ENCODE data around the gene TRIM69. TPM values are rescaled to one million over a fixed set of nuclear protein-coding genes. Genes with fewer than 3 reads are reported as not detected.
A peak's percentile ranks its signal among the peaks of the same experiment; 100 is the strongest.
"Not testable (repeated sequence)": the region's sequence is repeated elsewhere in the genome, so short reads cannot be mapped to it uniquely, and the experiment has no call there.

TRIM69 gene
- total RNA-seq, 1 experiment from 2014 or later = 9.2 TPM

DNA sequence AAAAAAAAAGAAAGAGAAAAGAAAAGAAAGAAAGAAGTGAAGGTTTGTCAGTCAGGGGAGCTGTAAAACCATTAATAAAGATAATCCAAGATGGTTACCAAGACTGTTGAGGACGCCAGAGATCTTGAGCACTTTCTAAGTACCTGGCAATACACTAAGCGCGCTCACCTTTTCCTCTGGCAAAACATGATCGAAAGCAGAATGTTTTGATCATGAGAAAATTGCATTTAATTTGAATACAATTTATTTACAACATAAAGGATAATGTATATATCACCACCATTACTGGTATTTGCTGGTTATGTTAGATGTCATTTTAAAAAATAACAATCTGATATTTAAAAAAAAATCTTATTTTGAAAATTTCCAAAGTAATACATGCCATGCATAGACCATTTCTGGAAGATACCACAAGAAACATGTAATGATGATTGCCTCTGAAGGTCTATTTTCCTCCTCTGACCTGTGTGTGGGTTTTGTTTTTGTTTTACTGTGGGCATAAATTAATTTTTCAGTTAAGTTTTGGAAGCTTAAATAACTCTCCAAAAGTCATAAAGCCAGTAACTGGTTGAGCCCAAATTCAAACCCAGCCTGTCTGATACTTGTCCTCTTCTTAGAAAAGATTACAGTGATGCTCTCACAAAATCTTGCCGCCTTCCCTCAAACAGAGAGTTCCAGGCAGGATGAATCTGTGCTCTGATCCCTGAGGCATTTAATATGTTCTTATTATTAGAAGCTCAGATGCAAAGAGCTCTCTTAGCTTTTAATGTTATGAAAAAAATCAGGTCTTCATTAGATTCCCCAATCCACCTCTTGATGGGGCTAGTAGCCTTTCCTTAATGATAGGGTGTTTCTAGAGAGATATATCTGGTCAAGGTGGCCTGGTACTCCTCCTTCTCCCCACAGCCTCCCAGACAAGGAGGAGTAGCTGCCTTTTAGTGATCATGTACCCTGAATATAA is 23.0 kb upstream of the TRIM69 start:
- in situ Hi-C loops (cut with HindIII; ENCODE audit: low sequenced_read_pairs) = no loop called here
- peak; percentile 72 for DNase-seq (ENCODE audit: low spot score)

DNA sequence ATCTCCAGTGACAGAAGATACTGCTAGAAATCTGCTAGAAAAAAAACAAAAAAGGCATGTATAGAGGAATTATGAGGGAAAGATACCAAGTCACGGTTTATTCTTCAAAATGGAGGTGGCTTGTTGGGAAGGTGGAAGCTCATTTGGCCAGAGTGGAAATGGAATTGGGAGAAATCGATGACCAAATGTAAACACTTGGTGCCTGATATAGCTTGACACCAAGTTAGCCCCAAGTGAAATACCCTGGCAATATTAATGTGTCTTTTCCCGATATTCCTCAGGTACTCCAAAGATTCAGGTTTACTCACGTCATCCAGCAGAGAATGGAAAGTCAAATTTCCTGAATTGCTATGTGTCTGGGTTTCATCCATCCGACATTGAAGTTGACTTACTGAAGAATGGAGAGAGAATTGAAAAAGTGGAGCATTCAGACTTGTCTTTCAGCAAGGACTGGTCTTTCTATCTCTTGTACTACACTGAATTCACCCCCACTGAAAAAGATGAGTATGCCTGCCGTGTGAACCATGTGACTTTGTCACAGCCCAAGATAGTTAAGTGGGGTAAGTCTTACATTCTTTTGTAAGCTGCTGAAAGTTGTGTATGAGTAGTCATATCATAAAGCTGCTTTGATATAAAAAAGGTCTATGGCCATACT is 21.1 kb upstream of the TRIM69 start:
- no peak for DNase-seq (ENCODE audit: low spot score)
- in situ Hi-C loops (cut with HindIII; ENCODE audit: low sequenced_read_pairs) = no loop called here

DNA sequence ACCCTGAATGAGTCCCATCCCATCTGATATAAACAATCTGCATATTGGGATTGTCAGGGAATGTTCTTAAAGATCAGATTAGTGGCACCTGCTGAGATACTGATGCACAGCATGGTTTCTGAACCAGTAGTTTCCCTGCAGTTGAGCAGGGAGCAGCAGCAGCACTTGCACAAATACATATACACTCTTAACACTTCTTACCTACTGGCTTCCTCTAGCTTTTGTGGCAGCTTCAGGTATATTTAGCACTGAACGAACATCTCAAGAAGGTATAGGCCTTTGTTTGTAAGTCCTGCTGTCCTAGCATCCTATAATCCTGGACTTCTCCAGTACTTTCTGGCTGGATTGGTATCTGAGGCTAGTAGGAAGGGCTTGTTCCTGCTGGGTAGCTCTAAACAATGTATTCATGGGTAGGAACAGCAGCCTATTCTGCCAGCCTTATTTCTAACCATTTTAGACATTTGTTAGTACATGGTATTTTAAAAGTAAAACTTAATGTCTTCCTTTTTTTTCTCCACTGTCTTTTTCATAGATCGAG is 20.5 kb upstream of the TRIM69 start:
- in situ Hi-C loops (cut with HindIII; ENCODE audit: low sequenced_read_pairs) = no loop called here

DNA sequence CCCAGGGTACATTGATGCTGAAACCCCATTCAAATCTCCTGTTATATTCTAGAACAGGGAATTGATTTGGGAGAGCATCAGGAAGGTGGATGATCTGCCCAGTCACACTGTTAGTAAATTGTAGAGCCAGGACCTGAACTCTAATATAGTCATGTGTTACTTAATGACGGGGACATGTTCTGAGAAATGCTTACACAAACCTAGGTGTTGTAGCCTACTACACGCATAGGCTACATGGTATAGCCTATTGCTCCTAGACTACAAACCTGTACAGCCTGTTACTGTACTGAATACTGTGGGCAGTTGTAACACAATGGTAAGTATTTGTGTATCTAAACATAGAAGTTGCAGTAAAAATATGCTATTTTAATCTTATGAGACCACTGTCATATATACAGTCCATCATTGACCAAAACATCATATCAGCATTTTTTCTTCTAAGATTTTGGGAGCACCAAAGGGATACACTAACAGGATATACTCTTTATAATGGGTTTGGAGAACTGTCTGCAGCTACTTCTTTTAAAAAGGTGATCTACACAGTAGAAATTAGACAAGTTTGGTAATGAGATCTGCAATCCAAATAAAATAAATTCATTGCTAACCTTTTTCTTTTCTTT is 19.2 kb upstream of the TRIM69 start:
- no peak for DNase-seq (ENCODE audit: low spot score)
- in situ Hi-C loops (cut with HindIII; ENCODE audit: low sequenced_read_pairs) = no loop called here

More for the DNA sequence above, 20.5 kb upstream of the TRIM69 start:
- no peak for DNase-seq (ENCODE audit: low spot score)

DNA sequence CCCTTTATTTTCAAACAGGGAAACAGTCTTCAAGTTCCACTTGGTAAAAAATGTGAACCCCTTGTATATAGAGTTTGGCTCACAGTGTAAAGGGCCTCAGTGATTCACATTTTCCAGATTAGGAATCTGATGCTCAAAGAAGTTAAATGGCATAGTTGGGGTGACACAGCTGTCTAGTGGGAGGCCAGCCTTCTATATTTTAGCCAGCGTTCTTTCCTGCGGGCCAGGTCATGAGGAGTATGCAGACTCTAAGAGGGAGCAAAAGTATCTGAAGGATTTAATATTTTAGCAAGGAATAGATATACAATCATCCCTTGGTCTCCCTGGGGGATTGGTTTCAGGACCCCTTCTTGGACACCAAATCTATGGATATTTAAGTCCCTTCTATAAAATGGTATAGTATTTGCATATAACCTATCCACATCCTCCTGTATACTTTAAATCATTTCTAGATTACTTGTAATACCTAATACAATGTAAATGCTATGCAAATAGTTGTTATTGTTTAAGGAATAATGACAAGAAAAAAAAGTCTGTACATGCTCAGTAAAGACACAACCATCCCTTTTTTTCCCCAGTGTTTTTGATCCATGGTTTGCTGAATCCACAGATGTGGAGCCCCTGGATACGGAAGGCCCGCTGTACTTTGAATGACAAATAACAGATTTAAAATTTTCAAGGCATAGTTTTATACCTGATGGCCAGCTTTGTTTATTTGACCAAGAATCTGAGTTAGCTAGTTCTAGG is 18.0 kb upstream of the TRIM69 start:
- in situ Hi-C loops (cut with HindIII; ENCODE audit: low sequenced_read_pairs) = no loop called here
- no peak for DNase-seq (ENCODE audit: low spot score)

DNA sequence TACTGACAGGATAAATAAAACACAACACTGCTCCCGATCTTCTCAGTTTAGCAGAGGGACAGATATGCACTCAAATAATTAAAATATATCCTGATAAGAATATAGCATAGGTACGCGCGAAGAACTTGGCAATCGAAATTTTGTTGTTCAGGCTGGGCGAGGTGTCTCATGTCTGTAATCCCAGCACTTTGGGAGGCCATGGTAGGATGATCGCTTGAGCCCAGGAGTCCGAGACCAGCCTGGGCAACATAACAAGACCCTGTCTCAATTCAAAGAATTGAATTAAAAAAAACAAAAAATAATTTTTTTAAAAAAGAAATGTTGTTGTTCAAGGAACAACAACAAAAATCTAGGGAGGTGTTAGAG is 17.4 kb upstream of the TRIM69 start:
- DNase-seq (ENCODE audit: low spot score) = no peak
- in situ Hi-C loops (cut with HindIII; ENCODE audit: low sequenced_read_pairs) = no loop called here

DNA sequence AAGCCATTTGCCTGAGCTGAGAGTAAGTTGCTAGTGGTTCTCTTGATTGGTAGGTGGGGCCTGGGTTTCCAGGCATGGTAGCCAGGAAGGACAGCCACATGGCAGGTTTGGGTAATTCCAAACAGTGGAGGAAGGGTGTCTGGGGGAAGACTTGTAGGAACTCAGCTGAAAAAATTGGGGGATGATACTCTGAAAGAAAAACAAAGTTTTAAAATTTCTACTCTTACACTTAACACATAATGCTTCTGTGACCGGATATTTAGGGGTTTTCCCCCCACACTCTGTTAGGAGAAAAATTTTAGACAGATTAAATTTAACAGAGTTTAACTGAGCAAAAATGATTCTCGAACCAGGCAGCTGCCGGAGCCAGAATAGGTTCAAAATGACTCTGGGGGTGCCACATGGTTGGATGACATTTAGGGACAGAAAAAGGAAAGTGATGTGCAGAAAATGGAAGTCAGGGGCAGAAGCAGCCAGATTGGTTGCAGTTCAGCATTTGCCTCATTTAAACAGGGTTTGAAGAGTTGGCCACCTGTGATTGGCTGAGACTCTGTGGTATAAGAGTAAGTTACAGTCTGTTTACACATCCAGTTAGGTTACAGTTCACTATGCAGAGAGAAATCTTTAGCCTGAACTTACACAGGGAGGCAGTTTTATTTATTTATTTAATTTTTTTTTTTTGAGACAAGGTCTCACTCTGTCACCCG is 16.9 kb upstream of the TRIM69 start:
- in situ Hi-C loops (cut with HindIII; ENCODE audit: low sequenced_read_pairs) = no loop called here
- no peak for DNase-seq (ENCODE audit: low spot score)

DNA sequence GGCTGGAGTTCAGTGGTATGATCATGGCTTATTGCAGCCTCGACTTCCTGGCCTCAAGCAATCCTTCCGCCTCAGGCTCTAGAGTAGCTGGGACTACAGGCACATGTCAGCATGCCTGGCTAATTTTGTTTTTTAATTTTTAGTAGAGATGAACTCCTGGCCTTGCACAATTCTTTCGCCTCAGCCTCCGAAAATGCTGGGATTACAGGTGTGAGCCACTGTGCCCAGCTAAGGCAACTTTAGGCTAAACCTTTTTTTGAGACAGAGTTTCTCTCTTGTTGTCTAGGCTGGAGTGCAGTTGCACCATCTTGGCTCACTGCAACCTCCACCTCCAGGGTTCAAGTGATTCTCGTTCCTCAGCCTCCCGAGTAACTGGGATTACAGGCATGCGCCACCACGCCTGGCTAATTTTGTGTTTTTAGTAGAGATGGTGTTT is 16.3 kb upstream of the TRIM69 start:
- in situ Hi-C loops (cut with HindIII; ENCODE audit: low sequenced_read_pairs); DNase-seq (ENCODE audit: low spot score): not testable (repeated sequence)

DNA sequence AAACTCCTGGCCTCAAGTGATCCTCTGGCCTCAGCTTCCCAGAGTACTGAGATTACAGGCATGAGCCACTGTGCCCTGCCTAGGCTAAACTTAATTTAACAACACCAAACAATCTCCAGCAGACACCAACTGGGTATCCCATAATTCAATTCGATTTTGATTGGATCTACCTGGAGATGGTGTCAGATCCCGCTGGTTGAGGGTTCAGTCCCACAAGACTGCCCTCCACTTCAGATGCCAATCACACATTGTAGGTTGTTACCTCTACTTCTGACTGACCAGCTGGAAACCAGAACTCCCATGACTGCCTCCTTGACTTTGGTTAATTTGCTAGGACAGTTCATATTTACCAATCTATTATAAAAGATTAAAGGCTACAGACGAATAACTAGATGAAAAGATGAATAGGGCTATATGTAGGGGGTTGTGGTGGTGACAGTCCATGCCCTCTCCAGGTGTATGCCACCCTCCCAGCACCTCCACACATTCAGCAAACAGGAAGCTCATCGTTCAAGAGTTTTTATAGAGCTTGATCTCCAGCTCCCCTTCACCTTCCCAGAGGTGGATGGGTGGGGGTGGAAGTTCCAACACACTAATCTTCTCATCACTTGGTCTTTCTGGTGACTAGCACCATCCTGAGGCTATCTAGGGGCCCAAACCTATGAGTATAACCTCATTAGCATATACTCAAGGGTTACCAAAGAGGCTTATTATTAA is 15.7 kb upstream of the TRIM69 start:
- in situ Hi-C loops (cut with HindIII; ENCODE audit: low sequenced_read_pairs) = no loop called here
- DNase-seq (ENCODE audit: low spot score) = no peak

DNA sequence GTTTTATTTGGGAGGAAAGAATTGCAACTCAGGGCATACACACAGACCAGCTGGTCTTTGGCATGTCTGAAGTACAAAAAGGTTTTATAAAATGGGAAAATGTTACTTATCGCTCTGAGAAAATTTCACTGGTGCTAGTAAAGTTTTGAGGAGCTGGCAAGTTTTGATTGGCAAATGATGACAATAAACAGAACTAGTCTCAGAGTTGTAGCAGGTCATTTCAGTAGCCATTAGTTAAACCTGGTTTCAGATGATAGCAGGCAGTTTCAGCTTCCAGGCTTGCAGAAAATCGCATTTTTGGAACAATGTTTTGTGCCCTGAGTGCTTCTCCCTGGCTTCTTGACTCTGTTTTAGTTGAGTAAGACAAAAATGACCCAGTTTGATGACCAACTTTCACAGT is 14.3 kb upstream of the TRIM69 start:
- no peak for DNase-seq (ENCODE audit: low spot score)
- in situ Hi-C loops (cut with HindIII; ENCODE audit: low sequenced_read_pairs) = no loop called here

DNA sequence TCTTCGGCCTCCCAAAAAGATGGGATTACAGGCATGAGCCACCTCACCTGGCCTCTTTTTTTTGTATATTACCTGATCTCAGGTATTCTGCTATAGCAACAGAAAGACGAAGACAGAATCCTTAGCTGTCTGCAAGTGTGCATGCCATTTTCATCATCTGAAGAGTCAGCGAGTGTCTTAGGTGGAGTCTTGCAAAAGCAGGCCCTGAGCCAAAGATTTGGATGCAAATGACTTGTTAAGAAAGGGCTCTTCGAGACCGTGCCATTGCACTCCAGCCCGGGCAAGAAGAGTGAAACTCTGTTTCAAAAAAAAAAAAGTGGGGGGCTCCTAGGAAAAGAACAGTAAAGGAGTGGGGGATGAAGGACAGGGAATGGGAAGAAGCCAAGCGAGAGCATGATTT is 10.2 kb upstream of the TRIM69 start:
- in situ Hi-C loops (cut with HindIII; ENCODE audit: low sequenced_read_pairs) = no loop called here
- no peak for DNase-seq (ENCODE audit: low spot score)

DNA sequence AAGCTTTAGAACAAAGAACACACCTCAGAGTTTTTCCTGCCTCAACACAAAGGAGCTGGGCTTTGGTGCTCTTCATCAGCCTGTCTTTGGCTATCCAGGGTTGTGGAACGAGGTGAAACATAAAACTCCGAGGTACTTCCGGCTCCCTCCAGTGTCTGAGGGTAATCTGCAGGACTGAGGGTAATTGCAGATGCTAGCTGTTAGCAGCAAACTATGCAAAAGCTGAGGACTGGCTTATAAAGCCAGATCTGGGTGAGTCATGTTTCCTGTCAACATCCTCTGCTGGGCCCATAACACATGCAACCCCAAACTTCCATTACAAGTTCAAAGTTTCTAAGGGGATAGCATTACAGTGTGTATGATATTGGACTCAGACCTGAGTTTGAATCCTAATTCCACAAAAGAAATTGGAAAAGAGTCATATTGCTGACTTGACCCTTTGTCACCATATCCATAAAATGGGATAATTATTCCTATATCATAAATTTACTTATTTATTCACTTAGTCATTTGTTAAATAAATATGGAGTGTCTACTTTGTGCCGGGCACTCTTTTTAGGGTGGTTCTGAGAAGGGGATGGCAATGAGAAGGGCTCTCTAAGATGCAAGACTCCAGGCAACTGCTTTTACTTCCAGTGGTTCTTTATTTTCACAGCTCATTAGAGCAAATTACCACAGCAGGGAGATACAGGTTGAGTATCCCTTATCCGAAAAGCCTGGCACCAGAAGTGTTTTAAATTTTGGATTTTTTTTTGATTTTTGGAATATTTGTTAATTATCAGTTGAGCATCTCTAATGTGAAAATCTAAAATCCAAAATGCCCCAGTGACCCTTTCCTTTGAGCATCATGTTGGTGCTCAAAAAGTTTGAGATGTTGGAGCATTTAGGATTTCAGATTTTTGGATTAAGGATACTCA is 9.5 kb upstream of the TRIM69 start:
- in situ Hi-C loops (cut with HindIII; ENCODE audit: low sequenced_read_pairs) = no loop called here
- DNase-seq (ENCODE audit: low spot score) = no peak

DNA sequence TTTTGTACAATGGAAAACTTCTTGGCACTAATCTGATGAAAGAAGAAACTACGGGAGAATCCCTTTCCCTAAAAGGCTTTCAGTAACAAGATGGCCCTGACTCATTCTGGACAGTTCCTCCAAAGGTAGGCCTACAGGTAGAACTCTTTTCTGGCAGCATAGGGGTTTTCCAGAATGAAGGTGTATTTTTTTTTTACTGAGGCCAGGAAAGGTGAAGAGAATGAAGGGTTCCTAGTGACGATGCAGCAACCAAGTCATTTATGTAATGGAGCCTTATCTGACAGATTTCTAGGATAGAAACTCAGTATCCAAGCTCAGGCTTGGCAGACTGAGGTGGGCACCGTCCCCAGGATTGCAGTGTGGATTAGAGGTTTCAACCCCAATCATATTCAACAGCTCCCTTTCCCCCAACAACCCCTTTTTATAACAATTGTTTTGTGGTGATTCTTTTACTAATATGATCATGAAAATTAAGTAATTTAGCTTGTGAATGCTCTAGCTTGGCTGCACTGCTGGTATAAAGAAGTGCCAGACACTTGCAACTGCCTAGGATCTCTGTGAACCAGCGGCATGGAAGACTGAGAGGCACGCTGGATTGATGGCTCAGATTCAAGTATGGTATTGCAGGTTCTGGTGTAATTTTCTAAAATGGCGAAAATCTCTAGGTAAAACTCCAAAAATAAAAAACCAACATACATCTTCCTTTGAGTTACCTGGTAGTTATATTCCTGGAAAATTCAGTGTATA is 8.7 kb upstream of the TRIM69 start:
- no peak for DNase-seq (ENCODE audit: low spot score)
- in situ Hi-C loops (cut with HindIII; ENCODE audit: low sequenced_read_pairs) = no loop called here

DNA sequence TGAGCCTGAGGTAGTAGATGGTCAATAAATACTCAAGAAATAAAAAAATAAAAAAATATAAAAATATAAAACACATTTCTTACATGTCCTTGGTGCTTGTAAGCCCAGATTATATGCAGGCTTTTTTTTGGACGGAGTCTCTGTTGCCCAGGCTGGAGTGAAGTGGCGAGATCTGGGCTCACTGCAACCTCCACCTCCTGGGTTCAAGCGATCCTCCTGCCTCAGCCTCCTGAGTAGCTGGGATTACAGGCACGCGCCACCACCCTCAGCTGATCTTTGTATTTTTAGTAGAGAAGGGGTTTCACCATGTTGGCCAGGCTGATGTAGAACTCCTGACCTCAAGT is 8.1 kb upstream of the TRIM69 start:
- DNase-seq (ENCODE audit: low spot score); in situ Hi-C loops (cut with HindIII; ENCODE audit: low sequenced_read_pairs): not testable (repeated sequence)

DNA sequence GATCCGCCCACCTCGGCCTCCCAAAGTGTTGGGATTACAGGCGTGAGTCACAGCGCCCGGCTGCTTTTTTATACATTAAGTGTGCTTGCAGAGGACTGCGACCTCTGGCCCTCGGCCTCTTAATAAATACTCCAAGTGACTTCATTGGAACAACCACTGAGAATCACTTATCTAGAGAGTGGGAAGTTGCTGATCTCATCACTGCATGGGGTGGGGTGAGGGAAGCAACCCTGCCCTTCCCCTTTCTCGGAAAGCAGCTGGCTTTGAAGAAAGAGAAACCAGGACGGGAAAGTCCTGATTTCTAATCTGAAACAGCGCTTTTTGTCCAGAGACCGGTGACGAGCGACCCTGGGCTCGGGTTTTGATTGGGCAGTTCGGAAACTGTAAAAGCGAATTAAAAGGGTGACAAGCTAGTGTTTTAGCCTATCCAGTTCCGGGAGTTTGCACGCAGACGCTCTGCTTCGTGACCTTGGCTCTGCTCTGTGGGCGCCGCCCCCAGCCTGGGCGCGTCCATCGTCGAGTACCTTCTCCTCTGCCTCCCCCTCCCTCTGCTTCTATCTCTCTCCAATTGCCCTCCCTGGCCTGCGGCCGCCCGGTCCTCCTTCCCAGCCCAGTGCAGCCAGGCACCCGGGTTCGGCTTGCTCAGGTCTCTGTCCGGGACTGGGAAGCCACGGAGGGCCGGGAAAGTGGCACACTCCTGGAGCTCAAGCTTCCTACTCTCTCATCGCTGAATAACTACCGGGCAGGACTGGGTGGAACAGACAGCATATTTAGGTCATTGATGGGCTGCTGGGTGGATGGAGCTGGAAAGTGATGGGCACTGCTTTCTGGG is 7.5 kb upstream of the TRIM69 start:
- DNase-seq (ENCODE audit: low spot score) = peak; percentile 99
- in situ Hi-C loops (cut with HindIII; ENCODE audit: low sequenced_read_pairs) = no loop called here
